Myometrial cell (primary cell): ENCODE results near the gene ODF2L. TPM values are rescaled to one million over a fixed set of nuclear protein-coding genes. Genes with fewer than 3 reads are reported as not detected.

Experiments used
- total RNA-seq: library from RNA; depleted of rRNA; stranded (reverse); fragments of >200 nt; gene quantifications from 2 replicates; pipeline ENCODE4 v1.2.3, GENCODE V29; 2015

ODF2L gene, protein sequence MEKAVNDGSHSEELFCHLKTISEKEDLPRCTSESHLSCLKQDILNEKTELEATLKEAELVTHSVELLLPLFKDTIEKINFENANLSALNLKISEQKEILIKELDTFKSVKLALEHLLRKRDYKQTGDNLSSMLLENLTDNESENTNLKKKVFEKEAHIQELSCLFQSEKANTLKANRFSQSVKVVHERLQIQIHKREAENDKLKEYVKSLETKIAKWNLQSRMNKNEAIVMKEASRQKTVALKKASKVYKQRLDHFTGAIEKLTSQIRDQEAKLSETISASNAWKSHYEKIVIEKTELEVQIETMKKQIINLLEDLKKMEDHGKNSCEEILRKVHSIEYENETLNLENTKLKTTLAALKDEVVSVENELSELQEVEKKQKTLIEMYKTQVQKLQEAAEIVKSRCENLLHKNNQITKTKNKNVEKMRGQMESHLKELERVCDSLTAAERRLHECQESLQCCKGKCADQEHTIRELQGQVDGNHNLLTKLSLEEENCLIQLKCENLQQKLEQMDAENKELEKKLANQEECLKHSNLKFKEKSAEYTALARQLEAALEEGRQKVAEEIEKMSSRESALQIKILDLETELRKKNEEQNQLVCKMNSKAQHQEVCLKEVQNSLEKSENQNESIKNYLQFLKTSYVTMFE
- total RNA-seq, result 11.8 and 25.2 TPM in 2 replicates

GRCh38 chr1:86395751-86396497 is at the start of gene ODF2L:
Gene ODF2L, minus strand, starts transcription at chr1:86396323. Its CDS starts 9,296 bp downstream, at chr1:86387027.

GRCh38 chr1:86423873-86424272 is 27.8 kb upstream of the ODF2L start, which contains the start of gene CLCA2:
Gene CLCA2, plus strand, starts transcription at chr1:86424171. Its CDS starts 77 bp downstream, at chr1:86424248.

Other genes with a start within 250 kb of the ODF2L start
- 0.58 and 0.71 TPM in 2 replicates for gene COL24A1, start 239.6 kb downstream of the ODF2L start, total RNA-seq
- gene CLCA2, start 27.8 kb upstream of the ODF2L start, total RNA-seq, result under 0.01 TPM in 1 of 2 replicates, not detected in the other
- not detected in 2 replicates for gene CLCA1, start 72.6 kb upstream of the ODF2L start, total RNA-seq
- gene CLCA4, start 150.8 kb upstream of the ODF2L start, total RNA-seq, result not detected in 2 replicates